HG03060 (cell line): Measurements from ENCODE around the gene BRD3.

Source experiments
- ATAC-seq: cut with Tn5 transposase; IDR thresholded peaks from one replicate; pipeline ENCODE4 v1.9.1; 2021; ENCODE audit warnings: low read depth, moderate number of reproducible peaks; ENCODE audit not compliant: unreplicated experiment

BRD3 gene

GRCh38 chr9:134040781-134041648 is 26.8 kb downstream of the BRD3 start:
- no peak for ATAC-seq

- no peak for ATAC-seq
Observed at GRCh38 chr9:134040176-134040565, 27.7 kb downstream of the BRD3 start.

GRCh38 chr9:134039386-134040175 is 28.2 kb downstream of the BRD3 start:
- no peak for ATAC-seq

GRCh38 chr9:134037641-134038040 is 30.2 kb downstream of the BRD3 start:
- no peak for ATAC-seq

GRCh38 chr9:134036130-134036529 is 31.7 kb downstream of the BRD3 start:
- ATAC-seq, result no peak

- no peak for ATAC-seq
Observed at GRCh38 chr9:134035041-134036039, 32.5 kb downstream of the BRD3 start.

- no peak for ATAC-seq
Observed at GRCh38 chr9:134034215-134035040, 33.4 kb downstream of the BRD3 start.

- ATAC-seq, result no peak
Observed at GRCh38 chr9:134033516-134034214, 34.2 kb downstream of the BRD3 start.

GRCh38 chr9:134032456-134033222 is 35.2 kb downstream of the BRD3 start:
- no peak for ATAC-seq

- no peak for ATAC-seq
Observed at GRCh38 chr9:134031783-134032182, 36.0 kb downstream of the BRD3 start.

GRCh38 chr9:134030821-134031470 is 36.9 kb downstream of the BRD3 start:
- no peak for ATAC-seq

- ATAC-seq, result no peak
Observed at GRCh38 chr9:134029248-134030226, 38.3 kb downstream of the BRD3 start.

GRCh38 chr9:134028575-134029247 is 39.1 kb downstream of the BRD3 start:
- ATAC-seq, result no peak

GRCh38 chr9:134028076-134028475 is 39.8 kb downstream of the BRD3 start:
- no peak for ATAC-seq

- no peak for ATAC-seq
Observed at GRCh38 chr9:134027561-134027960, 40.3 kb downstream of the BRD3 start.

- no peak for ATAC-seq
Observed at GRCh38 chr9:134026981-134027380, 40.8 kb downstream of the BRD3 start.
